GM18951 (cell line): ENCODE measurements around the gene LYZL1.
"Not testable (repeated sequence)": the region's sequence is repeated elsewhere in the genome, so short reads cannot be mapped to it uniquely, and the experiment has no call there.

Experiments
- POLR2A ChIP-seq: IDR thresholded peaks from 4 replicates; pipeline ENCODE4 v1.6.1; 2011; ENCODE audit warnings: mild to moderate bottlenecking; ENCODE audit not compliant: insufficient read length, insufficient read depth; ENCODE audit errors: extremely low read depth
- in situ Hi-C: fragments of 300-500 bp; cut with MboI; formaldehyde crosslinking; loops from one replicate; pipeline ENCODE4 v1.12.0; 2022; ENCODE audit warnings: low sequenced_read_pairs, mixed read lengths, inconsistent platforms; ENCODE audit not compliant: unreplicated experiment

LYZL1 gene

GRCh38 chr10:29344073-29344820 is 55.4 kb downstream of the LYZL1 start:
- no peak for TF ChIP-seq POLR2A
- in situ Hi-C loops = no loop called here

GRCh38 chr10:29345144-29345909 is 56.5 kb downstream of the LYZL1 start:
- no peak for TF ChIP-seq POLR2A
- in situ Hi-C loops = no loop called here

GRCh38 chr10:29345910-29346209 is 57.0 kb downstream of the LYZL1 start:
- no peak for TF ChIP-seq POLR2A
- in situ Hi-C loops = no loop called here

- TF ChIP-seq POLR2A = no peak
- in situ Hi-C loops = no loop called here
Measured at GRCh38 chr10:29346296-29347001, 57.6 kb downstream of the LYZL1 start.

DNA sequence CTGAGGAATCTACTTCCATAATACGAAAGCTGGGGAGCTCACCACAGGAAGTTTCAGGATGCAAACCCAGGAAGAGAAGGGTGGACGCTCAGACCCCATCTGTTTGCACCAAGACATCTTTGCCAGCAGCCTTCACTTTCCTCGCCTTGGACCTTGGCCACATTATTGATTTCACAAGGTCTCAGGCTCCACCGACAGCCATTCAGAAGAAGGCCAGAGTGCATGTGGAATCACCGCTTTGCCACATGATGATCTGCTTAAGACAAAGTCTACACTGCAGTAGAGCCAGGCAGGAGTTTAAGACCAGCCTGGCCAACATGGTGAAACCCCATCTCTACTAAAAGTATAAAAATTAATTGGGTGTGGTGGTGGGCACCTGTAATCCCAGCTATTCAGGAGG is 60.0 kb downstream of the LYZL1 start:
- in situ Hi-C loops = no loop called here
- TF ChIP-seq POLR2A = no peak

DNA sequence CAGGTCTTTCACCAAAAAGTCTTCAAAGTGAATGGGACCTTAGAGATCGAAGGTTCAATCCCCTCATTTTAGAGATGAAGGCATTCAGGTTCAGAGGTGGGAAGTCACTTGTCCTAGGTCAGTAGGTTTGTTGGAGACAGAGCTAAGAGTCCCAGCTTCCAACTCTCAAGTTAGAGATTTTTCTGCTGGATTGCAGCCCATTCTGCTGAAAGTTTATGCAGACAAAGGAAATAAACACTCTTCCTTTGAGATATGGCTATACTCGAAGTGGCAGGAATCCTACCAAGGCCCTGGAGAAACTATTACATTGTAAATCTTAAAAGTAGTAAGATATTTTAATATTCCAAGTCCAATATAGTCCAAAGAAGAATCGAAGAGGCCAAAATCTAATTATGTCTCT is 64.4 kb downstream of the LYZL1 start:
- TF ChIP-seq POLR2A = no peak
- in situ Hi-C loops = no loop called here

- in situ Hi-C loops = no loop called here
- TF ChIP-seq POLR2A = no peak
Measured at GRCh38 chr10:29353887-29354561, 65.2 kb downstream of the LYZL1 start.

DNA sequence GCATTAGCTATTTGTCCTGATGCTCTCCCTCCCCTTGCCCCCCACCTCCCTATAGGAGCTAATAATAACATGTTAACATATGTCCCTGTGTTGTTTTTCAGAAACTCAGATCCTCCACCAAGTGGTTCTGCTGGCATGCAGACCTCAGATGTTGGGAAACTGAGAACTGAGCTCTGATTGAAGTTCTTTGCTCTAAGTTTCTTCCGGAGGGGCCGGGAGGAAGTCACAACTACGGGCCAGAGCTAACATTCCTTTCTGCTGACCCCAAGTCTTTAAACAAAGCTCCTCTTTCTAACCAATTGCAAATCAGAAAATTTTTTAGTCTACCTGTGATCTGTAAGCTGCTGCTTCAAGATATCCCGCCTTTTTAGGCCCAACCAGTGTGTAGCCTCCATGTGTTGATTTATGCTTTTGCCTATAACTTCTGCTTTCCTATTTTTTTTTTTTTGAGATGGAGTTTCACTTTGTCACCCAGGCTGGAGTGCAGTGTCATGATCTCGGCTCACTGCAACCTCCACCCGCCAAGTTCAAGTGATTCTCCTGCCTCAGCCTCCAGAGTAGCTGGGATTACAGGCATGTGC is 66.6 kb downstream of the LYZL1 start:
- in situ Hi-C loops = no loop called here
- no peak for TF ChIP-seq POLR2A

DNA sequence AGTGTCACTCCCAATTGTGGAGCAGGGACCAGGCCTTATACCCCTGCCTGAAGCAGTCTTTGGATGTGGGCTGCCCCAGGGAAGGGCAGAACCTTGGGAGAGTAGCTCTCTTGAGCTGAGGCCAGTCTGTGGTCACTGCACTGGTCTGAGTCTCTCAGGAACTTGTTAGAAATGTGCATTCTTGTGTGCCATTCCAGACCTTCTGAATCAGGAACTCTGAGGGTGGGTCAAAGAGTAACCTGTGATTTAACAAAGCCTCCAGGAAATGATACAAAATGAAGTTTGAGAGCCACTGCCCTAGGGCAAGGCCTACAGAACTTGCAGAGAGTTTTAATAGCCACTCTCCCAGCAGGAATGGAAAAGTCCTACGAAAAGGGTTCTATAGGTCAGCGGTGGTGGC is 68.1 kb downstream of the LYZL1 start:
- in situ Hi-C loops = no loop called here

DNA sequence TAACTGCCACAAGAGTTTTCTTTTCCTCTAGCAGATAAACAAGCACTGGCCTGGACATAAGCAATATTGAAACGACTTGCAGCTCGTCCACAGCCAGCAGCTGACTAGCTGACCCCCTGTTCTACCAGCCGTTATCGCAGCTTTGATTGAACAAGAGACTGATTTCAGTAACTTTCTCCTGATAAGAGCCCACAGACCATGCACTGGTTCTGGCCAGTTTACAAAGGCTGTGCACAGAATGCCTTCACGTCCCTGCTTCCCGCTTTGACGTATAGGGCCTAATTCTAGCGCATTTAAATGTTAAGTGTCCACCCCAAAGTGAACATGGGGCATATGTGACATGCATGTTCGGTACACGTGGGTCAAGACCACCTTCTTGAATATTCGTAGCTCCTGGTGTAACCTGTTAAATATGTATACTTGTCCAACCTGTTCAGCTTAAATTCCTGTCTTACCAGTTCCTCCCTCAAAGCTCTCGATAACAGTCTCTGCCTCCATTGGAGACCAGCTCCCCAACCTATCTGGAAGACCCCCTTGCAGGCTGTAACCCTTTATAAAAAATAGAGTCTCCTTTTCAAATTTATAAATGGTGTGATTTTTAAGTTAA is 69.2 kb downstream of the LYZL1 start:
- in situ Hi-C loops = no loop called here
- TF ChIP-seq POLR2A = no peak

More for the DNA sequence above, 68.1 kb downstream of the LYZL1 start:
- no peak for TF ChIP-seq POLR2A

- in situ Hi-C loops = not testable (repeated sequence)
Measured at GRCh38 chr10:29360215-29360853, 71.5 kb downstream of the LYZL1 start.
